Gastrocnemius medialis (tissue), 4 donors: ENCODE data around the gene BNC1. TPM values are rescaled to one million over a fixed set of nuclear protein-coding genes. Genes with fewer than 3 reads are reported as not detected.

ENCODE experiments used
- ATAC-seq, 2 donors: fragments of 150-250 bp; one replicate each; pipeline ENCODE4 v1.9.1; 2016
- DNase-seq, 2 donors: peaks; one replicate each; pipeline ENCODE4 v3.0.0-alpha.2; 2019
- H3K27ac ChIP-seq, 4 donors: fragments of 200-600 bp; sonication (generic); 1 replicate in 1 of 4; 2 replicates in 3 of 4; pipeline ENCODE4 v1.5.1; 2016 to 2018; ENCODE audit warnings: mild to moderate bottlenecking in 2 of 4, moderate library complexity in 1 of 4
- H3K27me3 ChIP-seq, 3 donors: fragments of 200-600 bp; sonication (generic) in 2 of 3; 1 replicate in 1 of 3; 2 replicates in 2 of 3; pipeline versions ENCODE4 v1.5.1 to v1.6.0; 2016 to 2019; ENCODE audit warnings: mild to moderate bottlenecking in 1 of 3, moderate library complexity in 1 of 3
- H3K36me3 ChIP-seq, 2 donors: fragments of 200-600 bp; sonication (generic) in 1 of 2; one replicate each; pipeline ENCODE4 v1.5.1; 2017 to 2018
- H3K4me1 ChIP-seq, 2 donors: fragments of 200-600 bp; sonication (generic) in 1 of 2; one replicate each; pipeline ENCODE4 v1.5.1; 2016 to 2017; ENCODE audit warnings: mild to moderate bottlenecking in 2 of 2
- H3K4me3 ChIP-seq, 4 donors: fragments of 200-600 bp; sonication (generic) in 3 of 4; 1 replicate in 1 of 4; 2 replicates in 3 of 4; pipeline ENCODE4 v1.5.1; 2016 to 2019; ENCODE audit warnings: mild to moderate bottlenecking in 2 of 4
- H3K9me3 ChIP-seq, 3 donors: fragments of 200-600 bp; sonication (generic) in 2 of 3; 1 replicate in 1 of 3; 2 replicates in 2 of 3; pipeline ENCODE4 v1.5.1; 2016 to 2019
- CTCF ChIP-seq, 5 experiments: fragments of 450-650 bp in 3 of 5; fragments of 200-600 bp in 2 of 5; sonication (generic) in 2 of 5; IDR thresholded peaks in 4 of 5; conservative IDR thresholded peaks in 1 of 5; 1 replicate in 4 of 5; 2 replicates in 1 of 5; pipeline ENCODE4 v1.5.1; 2016 to 2019; ENCODE audit warnings: antibody characterized with exemption in 5 of 5, mild to moderate bottlenecking in 3 of 5, moderate library complexity in 3 of 5
- POLR2A ChIP-seq, 2 donors: fragments of 450-650 bp; IDR thresholded peaks; one replicate each; pipeline ENCODE4 v1.6.1; 2017; ENCODE audit warnings: antibody characterized with exemption in 2 of 2, mild to moderate bottlenecking in 2 of 2, moderate library complexity in 2 of 2
- in situ Hi-C, 4 donors: fragments of 200-750 bp; cut with MboI; loops; one replicate each; pipeline versions ENCODE4 v1.15.0 to v1.8.0; 2017; ENCODE audit warnings: low sequenced_read_pairs in 4 of 4
- intact Hi-C: fragments of 100-400 bp; cut with DNase I; formaldehyde crosslinking; loops from one replicate; pipeline ENCODE4 v1.15.1; 2023; ENCODE audit warnings: low total_unique reads
- total RNA-seq, 4 donors: library from RNA; depleted of rRNA; stranded (reverse); fragments of >200 nt; gene quantifications; one replicate each; pipeline versions ENCODE4 v1.1.0 to v1.2.3, GENCODE V29; 2016

The BNC1 gene
- total RNA-seq, 4 donors from 2014 or later, result 0.10 to 0.13 (median 0.11) TPM; not detected in 1

- ATAC-seq, result no peak
- in situ Hi-C loops, result no loop called here
- TF ChIP-seq CTCF (IDR thresholded peaks at IDR 0.05 in 4 of 5, conservative IDR thresholded peaks at IDR 0.05 in 1 of 5), result no peak
- TF ChIP-seq POLR2A (IDR thresholded peaks at IDR 0.05), result no peak
- no peaks in the 10 kb centered on the region for H3K9me3 ChIP-seq
- H3K36me3 ChIP-seq, result no peaks in the 10 kb centered on the region
- no peaks in the 10 kb centered on the region for H3K27me3 ChIP-seq
- no peak for DNase-seq
- no peaks in the 10 kb centered on the region for H3K4me1 ChIP-seq
- no peak overlapping the region for H3K4me3 ChIP-seq
- intact Hi-C loops, result no loop called here
- H3K27ac ChIP-seq, result no peak overlapping the region
Measured at GRCh38 chr15:83318861-83319415, 34.5 kb upstream of the BNC1 start.

GRCh38 chr15:83318036-83318435, 33.6 kb upstream of the BNC1 start:
- no peaks in the 10 kb centered on the region for H3K9me3 ChIP-seq
- H3K36me3 ChIP-seq, result no peaks in the 10 kb centered on the region
- H3K27ac ChIP-seq, result no peak overlapping the region
- ATAC-seq (no peak), DNase-seq (no peak)
- TF ChIP-seq CTCF (IDR thresholded peaks at IDR 0.05 in 4 of 5, conservative IDR thresholded peaks at IDR 0.05 in 1 of 5) (no peak), POLR2A (IDR thresholded peaks at IDR 0.05) (no peak)
- intact Hi-C loops, result no loop called here
- no peaks in the 10 kb centered on the region for H3K27me3 ChIP-seq
- no peaks in the 10 kb centered on the region for H3K4me1 ChIP-seq
- in situ Hi-C loops, result no loop called here
- no peak overlapping the region for H3K4me3 ChIP-seq

- Histone ChIP-seq H3K36me3 (no peaks in the 10 kb centered on the region), H3K27me3 (no peaks in the 10 kb centered on the region), H3K27ac (no peak overlapping the region), H3K4me1 (no peaks in the 10 kb centered on the region), H3K4me3 (no peak overlapping the region), H3K9me3 (no peaks in the 10 kb centered on the region)
- TF ChIP-seq POLR2A (IDR thresholded peaks at IDR 0.05), result no peak
- TF ChIP-seq CTCF (IDR thresholded peaks at IDR 0.05 in 4 of 5, conservative IDR thresholded peaks at IDR 0.05 in 1 of 5), result no peak
- DNase-seq, result no peak
- in situ Hi-C loops, result no loop called here
- ATAC-seq, result no peak
- intact Hi-C loops, result no loop called here
Measured at GRCh38 chr15:83312071-83312470, 27.6 kb upstream of the BNC1 start.

- Histone ChIP-seq H3K27ac (no peak overlapping the region), H3K36me3 (no peaks in the 10 kb centered on the region), H3K27me3 (peaks cover 0 to under 1% (median 0%) of the 10 kb centered on the region in 3 donors), H3K4me3 (no peak overlapping the region), H3K9me3 (no peaks in the 10 kb centered on the region), H3K4me1 (no peaks in the 10 kb centered on the region)
- ATAC-seq, result no peak
- TF ChIP-seq POLR2A (IDR thresholded peaks at IDR 0.05) (no peak), CTCF (IDR thresholded peaks at IDR 0.05 in 4 of 5, conservative IDR thresholded peaks at IDR 0.05 in 1 of 5) (no peak)
- DNase-seq, result no peak
- intact Hi-C loops (no loop called here), in situ Hi-C loops (no loop called here)
Measured at GRCh38 chr15:83310521-83311456, 26.3 kb upstream of the BNC1 start.
